HG02642 (cell line): ENCODE measurements around the gene NPIPB6.
"Not testable (repeated sequence)": the region's sequence is repeated elsewhere in the genome, so short reads cannot be mapped to it uniquely, and the experiment has no call there.

ENCODE experiments used
- ATAC-seq: cut with Tn5 transposase; IDR thresholded peaks from one replicate; pipeline ENCODE4 v1.9.1; 2021; ENCODE audit warnings: mild to moderate bottlenecking; ENCODE audit not compliant: unreplicated experiment, poor library complexity

The NPIPB6 gene

GRCh38 chr16:28363408-28363807 is at the start of gene NPIPB6:
TSS of gene NPIPB6 (minus strand) at chr16:28363508. CDS start at chr16:28362822, 686 bp downstream.
- not testable (repeated sequence) for ATAC-seq

GRCh38 chr16:28403220-28404072 is 40.1 kb upstream of the NPIPB6 start, which contains the start of gene EIF3CL:
TSS of gene EIF3CL (minus strand) at chr16:28403841. CDS start at chr16:28403618, 223 bp downstream.
- ATAC-seq = peak; percentile 99

- not testable (repeated sequence) for ATAC-seq
These were observed 28.7 kb upstream of the NPIPB6 start for GRCh38 chr16:28392054-28392453.

- ATAC-seq = not testable (repeated sequence)
These were observed 19.0 kb upstream of the NPIPB6 start for GRCh38 chr16:28382177-28382867.

- ATAC-seq = not testable (repeated sequence)
These were observed 14.5 kb upstream of the NPIPB6 start for GRCh38 chr16:28377822-28378221.

GRCh38 chr16:28377108-28377625 is 13.9 kb upstream of the NPIPB6 start:
- not testable (repeated sequence) for ATAC-seq

GRCh38 chr16:28375115-28375514 is 11.8 kb upstream of the NPIPB6 start:
- not testable (repeated sequence) for ATAC-seq

GRCh38 chr16:28374281-28374680 is 11.0 kb upstream of the NPIPB6 start:
- not testable (repeated sequence) for ATAC-seq

- not testable (repeated sequence) for ATAC-seq
These were observed 4.6 kb upstream of the NPIPB6 start for GRCh38 chr16:28367926-28368325.

GRCh38 chr16:28364268-28365173 is 1.2 kb upstream of the NPIPB6 start:
- peak; percentile 96 for ATAC-seq

GRCh38 chr16:28362600-28362999 is 708 bp downstream of the NPIPB6 start:
- ATAC-seq = not testable (repeated sequence)

GRCh38 chr16:28338230-28338629 is 25.1 kb downstream of the NPIPB6 start:
- not testable (repeated sequence) for ATAC-seq

- ATAC-seq = not testable (repeated sequence)
These were observed 26.2 kb downstream of the NPIPB6 start for GRCh38 chr16:28336940-28337710.

GRCh38 chr16:28335678-28336077 is 27.6 kb downstream of the NPIPB6 start:
- ATAC-seq = not testable (repeated sequence)

- not testable (repeated sequence) for ATAC-seq
These were observed 30.7 kb downstream of the NPIPB6 start for GRCh38 chr16:28332632-28333031.

GRCh38 chr16:28330981-28331380 is 32.3 kb downstream of the NPIPB6 start:
- ATAC-seq = not testable (repeated sequence)

- not testable (repeated sequence) for ATAC-seq
These were observed 33.1 kb downstream of the NPIPB6 start for GRCh38 chr16:28330232-28330631.

GRCh38 chr16:28326881-28327610 is 36.3 kb downstream of the NPIPB6 start:
- ATAC-seq = peak; percentile 50
